ENCODE data around the gene SPRR4.

SPRR4 gene

GRCh38 chr1:152946248-152946647 lies 24.2 kb upstream of the SPRR4 start:
- TF ChIP-seq EZH2 (IDR thresholded peaks at IDR 0.05; ENCODE audit: borderline replicate concordance, low read length) (no peak), CTCF (IDR thresholded peaks at IDR 0.05; ENCODE audit: low read length) (no peak)
- no peaks in the 10 kb centered on the region for H3K4me1 ChIP-seq (ENCODE audit: insufficient read depth, low read length, severe bottlenecking)
- no peak overlapping the region for H3K4me3 ChIP-seq (ENCODE audit: low read depth, low read length, poor library complexity, severe bottlenecking)
- H2AFZ ChIP-seq (ENCODE audit: low read length) = no peak overlapping the region
- H3K4me2 ChIP-seq (ENCODE audit: low read length) = no peak overlapping the region
- no peaks in the 10 kb centered on the region for H3K79me2 ChIP-seq (ENCODE audit: insufficient read depth, low read length)
- no peak overlapping the region for H3K9ac ChIP-seq (ENCODE audit: low read length)
- no peaks in the 10 kb centered on the region for H3K27me3 ChIP-seq (ENCODE audit: insufficient read depth, low read length)
- H3K36me3 ChIP-seq (ENCODE audit: insufficient read depth, low read length) = no peaks in the 10 kb centered on the region
- no peak overlapping the region for H3K27ac ChIP-seq (ENCODE audit: low read depth, low read length, poor library complexity, severe bottlenecking)
- no peaks in the 10 kb centered on the region for H4K20me1 ChIP-seq (ENCODE audit: insufficient read depth, low read length)
- H3K9me3 ChIP-seq (ENCODE audit: low read length) = no peaks in the 10 kb centered on the region
- H3F3A ChIP-seq (ENCODE audit: insufficient read depth, low read length) = no peaks in the 10 kb centered on the region
- no peaks in the 10 kb centered on the region for H3K9me2 ChIP-seq (ENCODE audit: low read depth, low read length)

GRCh38 chr1:152946651-152947256 lies 23.7 kb upstream of the SPRR4 start, which contains the start of gene SPRR5:
SPRR5 (plus strand) TSS chr1:152947206; CDS start chr1:152948555, 1,349 bp downstream.
- no peak within 1 kb of the TSS for H3K27ac ChIP-seq (ENCODE audit: low read depth, low read length, poor library complexity, severe bottlenecking)
- H3K9me2 ChIP-seq (ENCODE audit: low read depth, low read length) = no peaks in the 10 kb centered on the region
- H3K9ac ChIP-seq (ENCODE audit: low read length) = no peak within 1 kb of the TSS
- no peaks in the 10 kb centered on the region for H3K79me2 ChIP-seq (ENCODE audit: insufficient read depth, low read length)
- no peak within 1 kb of the TSS for H3K4me3 ChIP-seq (ENCODE audit: low read depth, low read length, poor library complexity, severe bottlenecking)
- H3K4me1 ChIP-seq (ENCODE audit: insufficient read depth, low read length, severe bottlenecking) = no peaks in the 10 kb centered on the region
- no peaks in the 10 kb centered on the region for H3F3A ChIP-seq (ENCODE audit: insufficient read depth, low read length)
- no peaks in the 10 kb centered on the region for H3K9me3 ChIP-seq (ENCODE audit: low read length)
- H4K20me1 ChIP-seq (ENCODE audit: insufficient read depth, low read length) = no peaks in the 10 kb centered on the region
- no peaks in the 10 kb centered on the region for H3K27me3 ChIP-seq (ENCODE audit: insufficient read depth, low read length)
- no peak for TF ChIP-seq EZH2 (IDR thresholded peaks at IDR 0.05; ENCODE audit: borderline replicate concordance, low read length)
- no peak for TF ChIP-seq CTCF (IDR thresholded peaks at IDR 0.05; ENCODE audit: low read length)
- no peaks in the 10 kb centered on the region for H3K36me3 ChIP-seq (ENCODE audit: insufficient read depth, low read length)
- H2AFZ ChIP-seq (ENCODE audit: low read length) = no peak within 1 kb of the TSS
- H3K4me2 ChIP-seq (ENCODE audit: low read length) = no peak within 1 kb of the TSS

GRCh38 chr1:152951711-152952110 lies 18.7 kb upstream of the SPRR4 start:
- Histone ChIP-seq H3K4me2 (ENCODE audit: low read length) (no peak overlapping the region), H3K9me3 (ENCODE audit: low read length) (no peaks in the 10 kb centered on the region), H3K9me2 (ENCODE audit: low read depth, low read length) (no peaks in the 10 kb centered on the region), H3K4me1 (ENCODE audit: insufficient read depth, low read length, severe bottlenecking) (no peaks in the 10 kb centered on the region), H3F3A (ENCODE audit: insufficient read depth, low read length) (no peaks in the 10 kb centered on the region), H3K79me2 (ENCODE audit: insufficient read depth, low read length) (no peaks in the 10 kb centered on the region), H3K9ac (ENCODE audit: low read length) (no peak overlapping the region), H2AFZ (ENCODE audit: low read length) (no peak overlapping the region), H3K4me3 (ENCODE audit: low read depth, low read length, poor library complexity, severe bottlenecking) (no peak overlapping the region), H3K27me3 (ENCODE audit: insufficient read depth, low read length) (no peaks in the 10 kb centered on the region), H3K36me3 (ENCODE audit: insufficient read depth, low read length) (no peaks in the 10 kb centered on the region), H3K27ac (ENCODE audit: low read depth, low read length, poor library complexity, severe bottlenecking) (no peak overlapping the region), H4K20me1 (ENCODE audit: insufficient read depth, low read length) (no peaks in the 10 kb centered on the region)
- TF ChIP-seq EZH2 (IDR thresholded peaks at IDR 0.05; ENCODE audit: borderline replicate concordance, low read length) = no peak
- no peak for TF ChIP-seq CTCF (IDR thresholded peaks at IDR 0.05; ENCODE audit: low read length)

Measured in OCI-LY1 (cell line).